HepG2 (cell line): ENCODE measurements around the gene PSMB1. TPM values are rescaled to one million over a fixed set of nuclear protein-coding genes. Genes with fewer than 3 reads are reported as not detected.

Source experiments
- ATAC-seq: fragments of 200-7000 bp; cut with Tn5 transposase; 3 replicates; pipeline ENCODE4 v1.9.1; 2020; ENCODE audit warnings: mild to moderate bottlenecking, moderate library complexity
- BruUV-seq: library from RNA; stranded (reverse); fragments of 400-500 nt; replicated peaks from 2 replicates; lab custom pipeline; 2021; lab: Mats Ljungman, UMichigan
- CTCF ChIA-PET: fragments of 300-600 bp; formaldehyde crosslinking; extraction: SDS; loops from one replicate; lab custom pipeline; 2021; ENCODE audit warnings: low total read pairs, inconsistent platforms, low intra/inter-chr PET ratio; lab: Yijun Ruan, JAX
- POLR2A ChIA-PET: fragments of 350-600 bp; sonication (Branson Sonifier 250); formaldehyde crosslinking; loops from one replicate; lab custom pipeline; 2020; ENCODE audit warnings: antibody characterized with exemption, inconsistent platforms; lab: Yijun Ruan, JAX
- DNase-seq: peaks from one replicate; pipeline ENCODE4 v3.0.0-alpha.2; 2015; ENCODE audit warnings: low spot score
- FAIRE-seq: peaks from 3 replicates; lab custom pipeline; 2011; peaks lifted over from hg19 to GRCh38; lab: Jason Lieb, UNC
- H2AFZ ChIP-seq: one replicate; pipeline ENCODE4 v1.6.1; 2011; ENCODE audit warnings: low read length, inconsistent platforms
- H3K27ac ChIP-seq: fragments of 300-600 bp; 3 replicates; pipeline ENCODE4 v1.8.0; 2011; ENCODE audit warnings: mixed run types, mild to moderate bottlenecking, mixed read lengths, low read length, inconsistent platforms; ENCODE audit not compliant: insufficient read depth; ENCODE audit errors: extremely low read length
- H3K27me3 ChIP-seq, 2 experiments: fragments of 200-600 bp in 1 of 2; 2 replicates in 1 of 2; 3 replicates in 1 of 2; pipeline versions ENCODE4 v1.6.0 to v1.8.0; 2011; ENCODE audit warnings: low read length in 2 of 2, mild to moderate bottlenecking in 2 of 2, moderate library complexity in 2 of 2, inconsistent platforms in 1 of 2; ENCODE audit not compliant: insufficient read depth in 2 of 2, control insufficient read depth in 1 of 2
- H3K36me3 ChIP-seq, 2 experiments: fragments of 200-600 bp in 1 of 2; replicated peaks in 1 of 2; 2 replicates in 1 of 2; 3 replicates in 1 of 2; pipeline versions ENCODE4 v1.5.1 to v1.8.0; 2011; ENCODE audit warnings: low read length in 2 of 2, inconsistent platforms in 1 of 2; ENCODE audit not compliant: insufficient read depth in 2 of 2, control insufficient read depth in 1 of 2
- H3K4me1 ChIP-seq: 2 replicates; pipeline ENCODE4 v1.5.1; 2012; ENCODE audit warnings: low read length, inconsistent platforms; ENCODE audit not compliant: insufficient read depth
- H3K4me2 ChIP-seq: 2 replicates; pipeline ENCODE4 v1.6.0; 2011; ENCODE audit warnings: low read depth, low read length, inconsistent platforms
- H3K4me3 ChIP-seq, 3 experiments: fragments of 200-600 bp in 1 of 3; sonication (generic), shearing (Covaris generic) in 1 of 3; replicated peaks in 1 of 3; 2 replicates each; pipeline ENCODE4 v1.5.1; 2011 to 2016; ENCODE audit warnings: low read length in 3 of 3, inconsistent platforms in 2 of 3, low read depth in 2 of 3, mild to moderate bottlenecking in 2 of 3, control low read depth in 1 of 3, mixed read lengths in 1 of 3; ENCODE audit not compliant: insufficient read depth in 1 of 3
- H3K79me2 ChIP-seq: one replicate; pipeline ENCODE4 v1.6.1; 2011; ENCODE audit warnings: low read length, inconsistent platforms; ENCODE audit not compliant: insufficient read depth
- H3K9ac ChIP-seq: 2 replicates; pipeline ENCODE4 v1.6.0; 2011; ENCODE audit warnings: mild to moderate bottlenecking, low read depth, low read length, inconsistent platforms; ENCODE audit not compliant: insufficient read depth
- H3K9me3 ChIP-seq: 2 replicates; pipeline ENCODE4 v1.5.1; 2012; ENCODE audit warnings: mild to moderate bottlenecking, low read length
- H4K20me1 ChIP-seq: 2 replicates; pipeline ENCODE4 v1.6.0; 2011; ENCODE audit warnings: inconsistent platforms, mild to moderate bottlenecking, low read length, moderate library complexity; ENCODE audit not compliant: insufficient read depth
- AHR ChIP-seq: IDR thresholded peaks from 2 replicates; pipeline ENCODE4 v1.6.1; 2018; ENCODE audit warnings: missing genetic modification reagents, missing compliant biosample characterization
- ATF6 ChIP-seq: sonication (generic); formaldehyde crosslinking; conservative IDR thresholded peaks from 2 replicates; pipeline ENCODE4 v1.4.0; 2020; ENCODE audit warnings: missing genetic modification reagents
- CEBPB ChIP-seq: IDR thresholded peaks from 2 replicates; pipeline ENCODE4 v1.6.1; 2011; ENCODE audit warnings: low read depth, low read length, improper control_type of control experiment, borderline replicate concordance
- ETV5 ChIP-seq: IDR thresholded peaks from 2 replicates; pipeline ENCODE4 v1.6.1; 2018; ENCODE audit warnings: missing biosample characterization, missing genetic modification reagents, inconsistent platforms, borderline replicate concordance
- RARA ChIP-seq: IDR thresholded peaks from 2 replicates; pipeline ENCODE4 v1.6.1; 2016; ENCODE audit warnings: missing genetic modification reagents, missing compliant biosample characterization
- SIX1 ChIP-seq: sonication (generic); formaldehyde crosslinking; IDR thresholded peaks from 2 replicates; pipeline ENCODE4 v1.4.0; 2020; ENCODE audit warnings: missing genetic modification reagents, borderline replicate concordance
- SRSF9 ChIP-seq: fragments of 200-400 bp; formaldehyde crosslinking; IDR thresholded peaks from 2 replicates; pipeline ENCODE4 v1.6.1; 2018; ENCODE audit warnings: borderline replicate concordance, mild to moderate bottlenecking, low read depth, low read length; ENCODE audit not compliant: insufficient read depth, poor library complexity, severe bottlenecking
- SRY ChIP-seq: sonication (generic); formaldehyde crosslinking; IDR thresholded peaks from 2 replicates; pipeline ENCODE4 v1.8.0; 2022; ENCODE audit warnings: mild to moderate bottlenecking, missing genetic modification reagents
- U2AF2 ChIP-seq: fragments of 200-400 bp; formaldehyde crosslinking; IDR thresholded peaks from 2 replicates; pipeline ENCODE4 v1.6.1; 2017; ENCODE audit warnings: low read depth, mild to moderate bottlenecking, low read length
- ZBTB25 ChIP-seq: IDR thresholded peaks from 2 replicates; pipeline ENCODE4 v1.6.1; 2018; ENCODE audit warnings: missing genetic modification reagents
- ZFP62 ChIP-seq: sonication (generic); formaldehyde crosslinking; IDR thresholded peaks from 2 replicates; pipeline ENCODE4 v1.4.0; 2020; ENCODE audit warnings: missing genetic modification reagents
- ZNF883 ChIP-seq: sonication (generic); formaldehyde crosslinking; IDR thresholded peaks from 2 replicates; pipeline ENCODE4 v1.5.1; 2020; ENCODE audit warnings: mild to moderate bottlenecking, missing genetic modification reagents; ENCODE audit errors: not compliant biosample characterization
- in situ Hi-C: cut with HindIII; loops from 2 replicates; pipeline ENCODE4 v1.10.0; 2017; ENCODE audit warnings: low pct_unique_long_range_greater_than_20kb; ENCODE audit not compliant: extremely low pct_ligation_motif_present
- intact Hi-C: fragments of 100-400 bp; cut with micrococcal nuclease; formaldehyde crosslinking; loops from one replicate; pipeline ENCODE4 v1.10.0; 2022; ENCODE audit not compliant: unreplicated experiment
- polyA plus RNA-seq, 8 experiments: library from polyadenylated mRNA; depleted of rRNA in 3 of 8; stranded (reverse) in 7 of 8; unstranded in 1 of 8; fragments of >200 nt; fragmentation: Illumina TruSeq in 4 of 8; extraction: Trizol in 4 of 8; gene quantifications; 2 replicates each; pipeline versions ENCODE4 v1.2.1 to v1.2.3, GENCODE V29; 2011 to 2016; ENCODE audit warnings: low read depth in 4 of 8, missing spikeins in 1 of 8, mixed read lengths in 1 of 8; ENCODE audit not compliant: insufficient read depth in 1 of 8
- total RNA-seq, 5 experiments: library from RNA; depleted of rRNA; stranded (reverse); fragments of >200 nt; fragmentation: Illumina TruSeq; extraction: Trizol; gene quantifications; 2 replicates each; pipeline ENCODE4 v1.2.3, GENCODE V29; 2016; ENCODE audit warnings: low read depth in 1 of 5

Gene PSMB1
- total and polyA plus RNA-seq, 2 of the 13 experiments (the other 11 are each of a cell fraction or from before 2014, with no cell fraction given), result 528 to 592 TPM

DNA sequence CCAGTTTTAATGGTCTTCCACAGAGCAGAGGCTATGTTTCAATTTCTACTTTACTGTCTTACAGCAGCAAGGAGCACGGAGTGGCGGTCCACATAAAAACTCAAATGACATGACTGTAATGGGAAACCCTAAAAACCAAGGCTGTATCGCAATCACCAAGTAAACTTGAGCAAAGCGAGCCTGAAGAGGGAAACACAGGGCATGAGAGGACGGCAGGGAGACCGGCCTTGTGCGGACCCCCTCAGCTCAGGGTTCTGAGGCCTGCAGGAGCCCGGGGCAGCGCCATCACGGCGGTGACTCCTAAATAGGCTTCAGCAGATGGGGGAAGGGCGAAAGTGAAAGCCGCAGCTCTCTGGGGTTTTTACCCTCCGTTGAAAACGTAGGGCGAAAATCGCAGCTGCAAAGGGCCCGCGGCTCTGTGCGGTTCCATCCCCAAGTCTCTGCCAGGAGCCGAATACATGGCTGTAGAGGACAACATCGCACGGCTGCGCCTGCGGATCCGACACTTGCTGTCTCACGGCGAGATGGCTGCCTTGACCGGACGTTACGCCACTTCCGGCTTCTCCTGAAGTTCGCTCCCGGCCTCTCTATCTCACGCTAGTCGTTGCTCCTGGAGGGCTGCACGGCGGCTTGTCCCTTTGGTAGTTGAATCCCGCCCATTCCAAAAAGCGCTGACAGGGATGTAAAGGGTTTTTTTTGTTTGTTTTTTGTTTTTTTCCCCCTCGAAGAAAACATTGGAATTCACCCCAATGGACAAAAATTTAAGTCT is at the start of gene PSMB1 (continued):
- TF ChIP-seq RARA (CRISPR knock-in tag), result 0 out of 2 replicates have a peak, but pooled peaks have one; percentile 20
- no peak for TF ChIP-seq ATF6
- TF ChIP-seq, all 625 proteins: peak for 343

DNA sequence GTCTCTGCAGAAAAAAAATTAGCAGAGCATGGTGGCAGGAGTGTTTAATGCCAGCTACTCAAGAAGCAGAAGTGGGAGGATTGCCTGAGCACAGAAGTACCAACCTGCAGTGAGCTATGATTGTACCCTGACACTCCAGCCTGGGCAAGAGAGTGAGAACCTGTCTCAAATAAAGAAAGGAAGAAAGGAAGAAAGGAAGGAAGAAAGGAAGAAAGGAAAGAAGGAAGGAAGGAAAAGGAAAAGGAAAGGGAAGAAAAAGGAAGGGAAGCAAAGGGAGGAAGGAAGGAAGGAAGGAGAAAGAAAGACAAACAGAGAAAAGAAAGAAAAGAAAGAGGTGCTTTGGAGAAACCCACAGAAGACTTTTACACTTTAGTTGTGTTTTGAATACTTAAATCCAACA is 44.2 kb upstream of the PSMB1 start:
- TF ChIP-seq SRSF9 (peak; percentile 77), SIX1 (CRISPR knock-in tag) (no peak), ETV5 (CRISPR knock-in tag) (no peak), ZBTB25 (no peak), CEBPB (no peak), SRY (no peak), AHR (no peak), U2AF2 (0 out of 2 replicates have a peak, but pooled peaks have one; percentile 48), ZNF883 (CRISPR knock-in tag) (no peak), ZFP62 (CRISPR knock-in tag) (no peak)
- CTCF ChIA-PET, result no interaction called here
- no peak for ATAC-seq
- Histone ChIP-seq H3K4me2 (no peak overlapping the region), H3K4me1 (no peaks in the 10 kb centered on the region), H4K20me1 (no peaks in the 10 kb centered on the region), H3K27ac (no peak overlapping the region), H3K4me3 (no peak overlapping the region), H3K9me3 (no peaks in the 10 kb centered on the region), H3K36me3 (no peaks in the 10 kb centered on the region), H3K27me3 (peaks cover 2 to 3% of the 10 kb centered on the region in 2 experiments; a peak in 1 of 5 replicates), H3K9ac (no peak overlapping the region), H3K79me2 (no peaks in the 10 kb centered on the region), H2AFZ (no peak overlapping the region)
- intact Hi-C loops (no loop called here), in situ Hi-C loops (no loop called here)
- POLR2A ChIA-PET, result no interaction called here
- DNase-seq, result no peak
- no peak for FAIRE-seq
- BruUV-seq, result no TSS peak
